HEK293 (cell line): ENCODE data around the gene KDM2B.

Source experiments
- CTCF ChIA-PET: fragments of 350-600 bp; formaldehyde crosslinking; extraction: SDS; loops from one replicate; lab custom pipeline; 2021; ENCODE audit warnings: antibody characterized with exemption; lab: Yijun Ruan, JAX
- POLR2A ChIA-PET: fragments of 300-600 bp; formaldehyde crosslinking; extraction: SDS; loops from one replicate; lab custom pipeline; 2020; ENCODE audit warnings: antibody characterized with exemption, inconsistent platforms; lab: Yijun Ruan, JAX
- H3K27ac ChIP-seq: fragments of 200-500 bp; sonication (Bioruptor generic); 2 replicates; pipeline ENCODE4 v1.5.1; 2014; ENCODE audit warnings: low read depth, low read length, control low read depth, inconsistent platforms; ENCODE audit errors: extremely low read depth
- H3K36me3 ChIP-seq, 2 experiments: fragments of 200-500 bp in 1 of 2; sonication (Bioruptor generic) in 1 of 2; 1 replicate in 1 of 2; 2 replicates in 1 of 2; pipeline ENCODE4 v1.5.1; 2014 to 2017; ENCODE audit warnings: inconsistent platforms in 2 of 2, low read length in 2 of 2; ENCODE audit not compliant: control insufficient read depth in 2 of 2, insufficient read depth in 1 of 2
- H3K4me1 ChIP-seq: fragments of 200-500 bp; sonication (Bioruptor generic); 2 replicates; pipeline ENCODE4 v1.5.1; 2014; ENCODE audit warnings: mild to moderate bottlenecking, low read length, inconsistent platforms; ENCODE audit not compliant: control insufficient read depth, insufficient read depth
- H3K4me3 ChIP-seq: 2 replicates; pipeline ENCODE4 v1.5.1; 2011; ENCODE audit warnings: low read depth, mild to moderate bottlenecking, control low read depth, low read length, moderate library complexity
- H3K9me3 ChIP-seq: fragments of 200-500 bp; sonication (Bioruptor generic); 2 replicates; pipeline ENCODE4 v1.5.1; 2014; ENCODE audit warnings: low read depth, low read length, inconsistent platforms; ENCODE audit not compliant: control insufficient read depth, insufficient read depth
- EGR2 ChIP-seq: fragments of 450-650 bp; formaldehyde crosslinking; IDR thresholded peaks from 2 replicates; pipeline ENCODE4 v1.5.1; 2016; ENCODE audit warnings: low read depth, missing biosample characterization, missing genetic modification characterization
- FEZF1 ChIP-seq: fragments of 450-650 bp; formaldehyde crosslinking; IDR thresholded peaks from 2 replicates; pipeline ENCODE4 v1.5.1; 2016; ENCODE audit warnings: missing biosample characterization, missing genetic modification characterization
- HOXC10 ChIP-seq: sonication (generic); formaldehyde crosslinking; IDR thresholded peaks from 2 replicates; pipeline ENCODE4 v1.8.1; 2023; ENCODE audit warnings: mild to moderate bottlenecking, missing genetic modification reagents
- KLF9 ChIP-seq: fragments of 450-650 bp; formaldehyde crosslinking; IDR thresholded peaks from 2 replicates; pipeline ENCODE4 v1.5.1; 2016; ENCODE audit warnings: missing biosample characterization, missing genetic modification characterization, low read depth
- MYNN ChIP-seq: fragments of 450-650 bp; formaldehyde crosslinking; IDR thresholded peaks from 2 replicates; pipeline ENCODE4 v1.5.1; 2016; ENCODE audit warnings: missing biosample characterization, missing genetic modification characterization, borderline replicate concordance
- OSR2 ChIP-seq: fragments of 450-650 bp; formaldehyde crosslinking; IDR thresholded peaks from 2 replicates; pipeline ENCODE4 v1.5.1; 2016; ENCODE audit warnings: missing biosample characterization, missing genetic modification characterization
- PRDM6 ChIP-seq: fragments of 450-650 bp; formaldehyde crosslinking; IDR thresholded peaks from 2 replicates; pipeline ENCODE4 v1.5.1; 2017; ENCODE audit warnings: missing biosample characterization, missing genetic modification characterization
- SALL2 ChIP-seq: fragments of 450-650 bp; formaldehyde crosslinking; IDR thresholded peaks from 2 replicates; pipeline ENCODE4 v1.5.0; 2017; ENCODE audit warnings: missing biosample characterization, mild to moderate bottlenecking, missing genetic modification characterization, borderline replicate concordance
- SCRT1 ChIP-seq: fragments of 450-650 bp; formaldehyde crosslinking; IDR thresholded peaks from 2 replicates; pipeline ENCODE4 v1.5.1; 2016; ENCODE audit warnings: missing biosample characterization, missing genetic modification characterization, borderline replicate concordance
- YY1 ChIP-seq: fragments of 450-650 bp; formaldehyde crosslinking; IDR thresholded peaks from 2 replicates; pipeline ENCODE4 v1.5.1; 2018; ENCODE audit warnings: missing biosample characterization, missing genetic modification characterization
- ZBTB17 ChIP-seq: fragments of 450-650 bp; formaldehyde crosslinking; IDR thresholded peaks from 2 replicates; pipeline ENCODE4 v1.5.1; 2016; ENCODE audit warnings: missing biosample characterization, missing genetic modification characterization
- ZFHX2 ChIP-seq: fragments of 450-650 bp; formaldehyde crosslinking; conservative IDR thresholded peaks from 2 replicates; pipeline ENCODE4 v1.5.1; 2016; ENCODE audit warnings: missing biosample characterization, missing genetic modification characterization
- ZFP3 ChIP-seq: fragments of 450-650 bp; formaldehyde crosslinking; IDR thresholded peaks from 2 replicates; pipeline ENCODE4 v1.5.1; 2016; ENCODE audit warnings: low read depth, missing biosample characterization, missing genetic modification characterization
- ZFP69B ChIP-seq: fragments of 450-650 bp; formaldehyde crosslinking; IDR thresholded peaks from 2 replicates; pipeline ENCODE4 v1.5.1; 2016; ENCODE audit warnings: missing biosample characterization, missing genetic modification characterization
- ZNF221 ChIP-seq: fragments of 450-650 bp; formaldehyde crosslinking; IDR thresholded peaks from 2 replicates; pipeline ENCODE4 v1.5.1; 2017; ENCODE audit warnings: missing biosample characterization, missing genetic modification characterization, borderline replicate concordance
- ZNF274 ChIP-seq, 2 experiments: fragments of 200-500 bp in 1 of 2; fragments of 450-650 bp in 1 of 2; sonication (Bioruptor generic) in 1 of 2; formaldehyde crosslinking in 1 of 2; IDR thresholded peaks; 2 replicates each; pipeline versions ENCODE4 v1.5.1 to v1.6.1; 2014 to 2016; ENCODE audit warnings: borderline replicate concordance in 1 of 2, inconsistent platforms in 1 of 2, low read length in 1 of 2, missing biosample characterization in 1 of 2, missing genetic modification characterization in 1 of 2
- ZNF362 ChIP-seq: fragments of 450-650 bp; formaldehyde crosslinking; IDR thresholded peaks from 2 replicates; pipeline ENCODE4 v1.5.1; 2016; ENCODE audit warnings: missing biosample characterization, missing genetic modification characterization
- ZNF423 ChIP-seq: fragments of 450-650 bp; formaldehyde crosslinking; IDR thresholded peaks from 2 replicates; pipeline ENCODE4 v1.5.1; 2016; ENCODE audit warnings: missing biosample characterization, missing genetic modification characterization
- ZNF510 ChIP-seq: fragments of 450-650 bp; formaldehyde crosslinking; IDR thresholded peaks from 2 replicates; pipeline ENCODE4 v1.5.1; 2018; ENCODE audit warnings: mild to moderate bottlenecking, missing genetic modification characterization, missing biosample characterization; ENCODE audit not compliant: insufficient replicate concordance
- ZNF544 ChIP-seq: fragments of 450-650 bp; formaldehyde crosslinking; IDR thresholded peaks from 2 replicates; pipeline ENCODE4 v1.5.0; 2017; ENCODE audit warnings: missing biosample characterization, missing genetic modification characterization
- ZNF639 ChIP-seq: fragments of 450-650 bp; formaldehyde crosslinking; IDR thresholded peaks from 2 replicates; pipeline ENCODE4 v1.5.1; 2016; ENCODE audit warnings: missing biosample characterization, missing genetic modification characterization
- ZNF701 ChIP-seq: fragments of 450-650 bp; formaldehyde crosslinking; IDR thresholded peaks from 2 replicates; pipeline ENCODE4 v1.5.1; 2016; ENCODE audit warnings: missing biosample characterization, missing genetic modification characterization
- ZNF704 ChIP-seq: fragments of 450-650 bp; formaldehyde crosslinking; IDR thresholded peaks from 2 replicates; pipeline ENCODE4 v1.5.1; 2016; ENCODE audit warnings: missing biosample characterization, missing genetic modification characterization
- TF ChIP-seq, protein P1 (sequence below): fragments of 450-650 bp; formaldehyde crosslinking; IDR thresholded peaks from 2 replicates; pipeline ENCODE4 v1.5.1; 2016; ENCODE audit warnings: missing biosample characterization, missing genetic modification characterization
- TF ChIP-seq, protein P2 (sequence below): fragments of 450-650 bp; formaldehyde crosslinking; conservative IDR thresholded peaks from 2 replicates; pipeline ENCODE4 v1.5.1; 2016; ENCODE audit warnings: low read depth, missing biosample characterization, missing genetic modification characterization

The KDM2B gene

GRCh38 chr12:121608301-121608700 lies 27.5 kb upstream of the KDM2B start (continued):
- TF ChIP-seq ZNF544 (tag by site-specific recombination) (no peak), ZNF639 (no peak), KLF9 (tag by site-specific recombination) (no peak), SALL2 (tag by site-specific recombination) (no peak), ZNF423 (tag by site-specific recombination) (no peak), ZNF704 (no peak), ZNF362 (tag by site-specific recombination) (no peak), SCRT1 (tag by site-specific recombination) (no peak), MYNN (tag by site-specific recombination) (no peak)
- TF ChIP-seq, protein P1, sequence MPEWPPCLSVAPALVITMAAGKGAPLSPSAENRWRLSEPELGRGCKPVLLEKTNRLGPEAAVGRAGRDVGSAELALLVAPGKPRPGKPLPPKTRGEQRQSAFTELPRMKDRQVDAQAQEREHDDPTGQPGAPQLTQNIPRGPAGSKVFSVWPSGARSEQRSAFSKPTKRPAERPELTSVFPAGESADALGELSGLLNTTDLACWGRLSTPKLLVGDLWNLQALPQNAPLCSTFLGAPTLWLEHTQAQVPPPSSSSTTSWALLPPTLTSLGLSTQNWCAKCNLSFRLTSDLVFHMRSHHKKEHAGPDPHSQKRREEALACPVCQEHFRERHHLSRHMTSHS (tag by site-specific recombination) = no peak
- TF ChIP-seq, protein P2, sequence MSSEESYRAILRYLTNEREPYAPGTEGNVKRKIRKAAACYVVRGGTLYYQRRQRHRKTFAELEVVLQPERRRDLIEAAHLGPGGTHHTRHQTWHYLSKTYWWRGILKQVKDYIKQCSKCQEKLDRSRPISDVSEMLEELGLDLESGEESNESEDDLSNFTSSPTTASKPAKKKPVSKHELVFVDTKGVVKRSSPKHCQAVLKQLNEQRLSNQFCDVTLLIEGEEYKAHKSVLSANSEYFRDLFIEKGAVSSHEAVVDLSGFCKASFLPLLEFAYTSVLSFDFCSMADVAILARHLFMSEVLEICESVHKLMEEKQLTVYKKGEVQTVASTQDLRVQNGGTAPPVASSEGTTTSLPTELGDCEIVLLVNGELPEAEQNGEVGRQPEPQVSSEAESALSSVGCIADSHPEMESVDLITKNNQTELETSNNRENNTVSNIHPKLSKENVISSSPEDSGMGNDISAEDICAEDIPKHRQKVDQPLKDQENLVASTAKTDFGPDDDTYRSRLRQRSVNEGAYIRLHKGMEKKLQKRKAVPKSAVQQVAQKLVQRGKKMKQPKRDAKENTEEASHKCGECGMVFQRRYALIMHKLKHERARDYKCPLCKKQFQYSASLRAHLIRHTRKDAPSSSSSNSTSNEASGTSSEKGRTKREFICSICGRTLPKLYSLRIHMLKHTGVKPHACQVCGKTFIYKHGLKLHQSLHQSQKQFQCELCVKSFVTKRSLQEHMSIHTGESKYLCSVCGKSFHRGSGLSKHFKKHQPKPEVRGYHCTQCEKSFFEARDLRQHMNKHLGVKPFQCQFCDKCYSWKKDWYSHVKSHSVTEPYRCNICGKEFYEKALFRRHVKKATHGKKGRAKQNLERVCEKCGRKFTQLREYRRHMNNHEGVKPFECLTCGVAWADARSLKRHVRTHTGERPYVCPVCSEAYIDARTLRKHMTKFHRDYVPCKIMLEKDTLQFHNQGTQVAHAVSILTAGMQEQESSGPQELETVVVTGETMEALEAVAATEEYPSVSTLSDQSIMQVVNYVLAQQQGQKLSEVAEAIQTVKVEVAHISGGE (tag by site-specific recombination) = no peak

DNA sequence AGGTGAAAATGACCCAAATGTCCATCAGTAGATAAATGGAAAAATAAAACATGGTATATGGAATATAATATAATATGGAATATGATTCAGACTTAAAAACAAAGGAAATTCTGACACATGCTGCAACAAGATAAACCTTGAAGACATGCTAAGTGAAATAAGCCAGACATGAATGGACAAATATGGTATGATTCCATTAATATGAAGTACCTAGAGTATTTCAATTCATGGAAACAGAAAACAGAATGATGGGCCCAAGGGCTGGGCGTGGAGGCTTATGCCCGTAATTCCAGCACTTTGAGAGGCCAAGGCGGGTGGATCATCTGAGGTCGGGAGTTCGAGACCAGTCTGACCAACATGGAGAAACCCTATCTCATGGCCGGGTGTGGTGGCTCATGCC lies 22.8 kb upstream of the KDM2B start:
- H3K36me3 ChIP-seq = no peaks in the 10 kb centered on the region
- no peaks in the 10 kb centered on the region for H3K9me3 ChIP-seq
- H3K4me3 ChIP-seq = no peak overlapping the region
- no peak overlapping the region for H3K27ac ChIP-seq
- ChIA-PET POLR2A (no interaction called here), CTCF (no interaction called here)
- no peaks in the 10 kb centered on the region for H3K4me1 ChIP-seq
- TF ChIP-seq ZFHX2 = no peak
- no peak for TF ChIP-seq ZNF510
- no peak for TF ChIP-seq OSR2 (tag by site-specific recombination)
- TF ChIP-seq YY1 (tag by site-specific recombination) = no peak
- no peak for TF ChIP-seq KLF9 (tag by site-specific recombination)
- TF ChIP-seq ZNF701 = no peak
- no peak for TF ChIP-seq PRDM6 (tag by site-specific recombination)
- TF ChIP-seq ZNF221 (tag by site-specific recombination) = no peak
- TF ChIP-seq ZNF274 (IDR thresholded peaks at IDR 0.05; ENCODE audit: low read length) = no peak
- TF ChIP-seq ZNF274 (tag by site-specific recombination; IDR thresholded peaks at IDR 0.05; ENCODE audit: borderline replicate concordance) = no peak
- TF ChIP-seq ZFP69B (tag by site-specific recombination) = no peak
- TF ChIP-seq FEZF1 = no peak
- TF ChIP-seq ZBTB17 = no peak
- TF ChIP-seq ZFP3 = no peak
- TF ChIP-seq EGR2 (tag by site-specific recombination) = no peak
- TF ChIP-seq HOXC10 (CRISPR knock-in tag) = no peak
